ENCODE data around the gene CKAP2L.

GRCh38 chr2:112701052-112701451 is 63.4 kb downstream of the CKAP2L start:
- TF ChIP-seq TCF12 (IDR thresholded peaks at IDR 0.05; ENCODE audit: low read depth) (no peak), EP300 (IDR thresholded peaks at IDR 0.05; ENCODE audit: borderline replicate concordance) (no peak), RAD21 (IDR thresholded peaks at IDR 0.05; ENCODE audit: low read depth) (no peak), CEBPB (IDR thresholded peaks at IDR 0.05) (no peak), TAF1 (IDR thresholded peaks at IDR 0.05; ENCODE audit: low read depth) (no peak), TEAD4 (IDR thresholded peaks at IDR 0.05) (no peak), NFIC (IDR thresholded peaks at IDR 0.05) (no peak)
- TF ChIP-seq, protein P1, sequence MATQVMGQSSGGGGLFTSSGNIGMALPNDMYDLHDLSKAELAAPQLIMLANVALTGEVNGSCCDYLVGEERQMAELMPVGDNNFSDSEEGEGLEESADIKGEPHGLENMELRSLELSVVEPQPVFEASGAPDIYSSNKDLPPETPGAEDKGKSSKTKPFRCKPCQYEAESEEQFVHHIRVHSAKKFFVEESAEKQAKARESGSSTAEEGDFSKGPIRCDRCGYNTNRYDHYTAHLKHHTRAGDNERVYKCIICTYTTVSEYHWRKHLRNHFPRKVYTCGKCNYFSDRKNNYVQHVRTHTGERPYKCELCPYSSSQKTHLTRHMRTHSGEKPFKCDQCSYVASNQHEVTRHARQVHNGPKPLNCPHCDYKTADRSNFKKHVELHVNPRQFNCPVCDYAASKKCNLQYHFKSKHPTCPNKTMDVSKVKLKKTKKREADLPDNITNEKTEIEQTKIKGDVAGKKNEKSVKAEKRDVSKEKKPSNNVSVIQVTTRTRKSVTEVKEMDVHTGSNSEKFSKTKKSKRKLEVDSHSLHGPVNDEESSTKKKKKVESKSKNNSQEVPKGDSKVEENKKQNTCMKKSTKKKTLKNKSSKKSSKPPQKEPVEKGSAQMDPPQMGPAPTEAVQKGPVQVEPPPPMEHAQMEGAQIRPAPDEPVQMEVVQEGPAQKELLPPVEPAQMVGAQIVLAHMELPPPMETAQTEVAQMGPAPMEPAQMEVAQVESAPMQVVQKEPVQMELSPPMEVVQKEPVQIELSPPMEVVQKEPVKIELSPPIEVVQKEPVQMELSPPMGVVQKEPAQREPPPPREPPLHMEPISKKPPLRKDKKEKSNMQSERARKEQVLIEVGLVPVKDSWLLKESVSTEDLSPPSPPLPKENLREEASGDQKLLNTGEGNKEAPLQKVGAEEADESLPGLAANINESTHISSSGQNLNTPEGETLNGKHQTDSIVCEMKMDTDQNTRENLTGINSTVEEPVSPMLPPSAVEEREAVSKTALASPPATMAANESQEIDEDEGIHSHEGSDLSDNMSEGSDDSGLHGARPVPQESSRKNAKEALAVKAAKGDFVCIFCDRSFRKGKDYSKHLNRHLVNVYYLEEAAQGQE (IDR thresholded peaks at IDR 0.05; ENCODE audit: low read depth), result no peak
- TF ChIP-seq, protein P2, sequence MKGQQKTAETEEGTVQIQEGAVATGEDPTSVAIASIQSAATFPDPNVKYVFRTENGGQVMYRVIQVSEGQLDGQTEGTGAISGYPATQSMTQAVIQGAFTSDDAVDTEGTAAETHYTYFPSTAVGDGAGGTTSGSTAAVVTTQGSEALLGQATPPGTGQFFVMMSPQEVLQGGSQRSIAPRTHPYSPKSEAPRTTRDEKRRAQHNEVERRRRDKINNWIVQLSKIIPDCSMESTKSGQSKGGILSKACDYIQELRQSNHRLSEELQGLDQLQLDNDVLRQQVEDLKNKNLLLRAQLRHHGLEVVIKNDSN (IDR thresholded peaks at IDR 0.05), result no peak
